ENCODE measurements around the gene ABTB2.

ABTB2 gene

DNA sequence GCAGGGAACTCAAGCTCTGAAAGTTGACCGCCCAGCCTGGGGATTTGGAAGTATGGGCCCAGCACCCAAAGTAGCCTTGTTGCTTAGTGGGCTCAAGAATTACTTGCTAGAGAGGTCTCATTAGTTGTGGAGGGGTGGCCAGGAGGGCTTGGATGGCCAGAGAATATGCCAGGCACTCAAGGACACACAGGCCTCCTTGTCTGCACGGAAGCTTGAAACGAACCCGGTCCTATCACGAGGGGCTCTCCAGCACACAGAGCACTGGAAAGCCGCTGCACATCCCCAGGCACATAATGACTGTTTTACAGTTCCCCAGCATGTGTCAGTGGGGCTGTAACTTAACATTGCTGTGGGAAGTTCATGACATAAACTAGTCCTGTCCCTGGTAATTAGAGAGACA, 196.4 kb downstream of the ABTB2 start:
- no peak for DNase-seq

DNA sequence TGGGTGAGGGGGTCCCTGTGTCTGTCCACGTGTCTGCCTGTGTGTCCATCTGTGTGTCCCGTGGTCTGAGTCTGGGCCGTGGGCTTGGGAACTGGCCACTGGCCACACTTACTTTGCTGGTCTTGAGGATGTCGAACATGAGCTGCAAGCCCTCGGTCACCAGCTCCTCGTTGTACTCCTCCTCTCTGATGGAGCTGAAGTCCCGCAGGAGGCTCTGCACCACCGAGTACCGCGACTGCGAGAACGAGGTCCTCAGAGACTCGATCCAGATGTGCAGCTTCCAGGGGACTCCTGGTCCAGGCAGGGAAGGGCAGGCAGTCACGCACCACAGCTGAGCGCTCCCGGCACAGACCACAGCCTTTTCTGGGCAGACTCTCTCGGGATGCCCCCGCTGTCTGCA, 197.0 kb downstream of the ABTB2 start:
- no peak for DNase-seq

DNA sequence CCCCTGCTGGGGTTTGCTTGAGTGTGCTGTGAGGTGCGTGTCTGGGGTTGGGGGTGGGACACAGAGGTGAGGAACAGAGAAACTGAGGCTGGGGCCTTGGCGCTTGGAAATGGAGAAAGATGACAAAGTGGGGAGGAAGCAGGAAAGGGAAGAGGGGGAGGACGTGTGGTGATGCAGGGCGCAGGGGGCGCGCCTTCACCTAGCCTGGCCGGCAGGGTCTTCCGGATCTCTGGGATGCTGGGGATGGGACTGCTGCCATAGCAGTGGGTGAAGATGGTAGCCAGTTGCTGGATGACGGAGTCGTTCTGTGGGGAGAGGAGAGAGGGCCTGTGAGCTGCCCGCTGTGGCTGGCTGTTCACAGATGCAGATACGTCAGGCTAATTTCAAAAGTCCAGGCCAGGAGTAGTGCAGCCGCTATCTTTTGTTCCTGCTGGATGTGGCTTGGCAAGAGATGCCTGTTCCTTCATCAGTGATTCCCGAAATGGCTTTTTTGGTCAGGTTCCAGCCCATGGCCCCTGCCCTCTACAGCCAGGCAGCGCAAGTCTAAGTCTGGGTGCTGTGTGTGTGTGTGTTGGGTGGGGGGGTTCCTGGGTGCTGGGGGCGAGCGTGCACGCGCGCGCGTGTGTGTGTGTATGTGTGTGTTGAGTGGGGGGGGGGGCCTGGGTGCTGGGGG, 197.6 kb downstream of the ABTB2 start:
- DNase-seq: no peak

DNA sequence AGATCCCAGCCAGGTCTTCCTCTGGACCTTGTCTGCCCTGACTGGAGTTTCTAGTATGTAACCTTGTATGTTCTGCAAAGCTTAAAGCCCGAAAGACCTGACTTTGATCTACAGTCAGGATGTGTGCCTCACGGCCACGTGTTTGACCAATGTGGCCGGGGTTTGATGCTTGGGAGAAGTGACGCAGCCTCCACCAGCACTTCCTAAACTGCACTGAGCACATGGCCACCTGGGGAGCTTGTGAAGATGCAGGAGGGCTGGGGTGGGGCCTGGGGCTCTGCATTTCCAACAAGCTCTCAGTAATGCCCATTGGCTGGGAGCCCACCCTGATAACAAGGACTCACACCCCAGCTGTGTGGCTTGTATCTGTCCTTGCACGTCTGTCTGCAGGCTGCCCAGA, 199.1 kb downstream of the ABTB2 start:
- no peak for DNase-seq

DNA sequence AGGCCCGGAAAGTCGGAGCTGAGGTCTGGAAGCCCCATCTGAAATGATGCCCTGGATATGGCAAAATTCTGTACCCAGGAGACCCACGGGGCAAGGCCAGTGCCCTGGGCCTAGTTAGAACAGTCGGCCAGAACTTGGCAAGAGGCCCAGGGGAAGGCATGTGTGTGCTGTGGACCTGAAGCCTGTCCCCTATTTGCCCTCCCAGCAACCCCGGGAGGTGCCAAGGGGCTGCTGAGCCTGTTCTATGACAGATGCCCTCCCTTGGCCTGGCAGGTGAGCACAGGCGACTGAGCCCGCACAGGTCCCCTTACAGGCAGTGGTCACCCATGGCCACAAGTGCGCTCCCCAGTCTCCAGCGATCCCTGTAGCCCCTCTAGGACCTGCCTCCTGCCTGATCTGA, 200.6 kb downstream of the ABTB2 start:
- DNase-seq: no peak

DNA sequence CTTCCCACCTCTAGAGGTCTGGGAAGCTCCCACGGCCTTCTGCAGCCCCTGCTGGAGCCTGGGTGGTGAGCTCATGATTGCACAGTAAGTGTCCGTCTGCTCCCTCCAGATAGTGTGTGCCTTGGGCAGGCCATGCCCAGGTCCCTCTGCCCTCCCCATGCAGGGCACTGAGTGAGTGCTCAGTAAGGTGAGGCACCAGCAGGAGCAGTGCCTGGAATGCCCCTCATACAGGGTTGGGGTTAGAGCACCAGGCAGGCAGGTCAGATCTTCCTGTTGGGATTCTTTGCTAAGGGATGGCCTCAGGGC, 202.1 kb downstream of the ABTB2 start:
- no peak for DNase-seq

DNA sequence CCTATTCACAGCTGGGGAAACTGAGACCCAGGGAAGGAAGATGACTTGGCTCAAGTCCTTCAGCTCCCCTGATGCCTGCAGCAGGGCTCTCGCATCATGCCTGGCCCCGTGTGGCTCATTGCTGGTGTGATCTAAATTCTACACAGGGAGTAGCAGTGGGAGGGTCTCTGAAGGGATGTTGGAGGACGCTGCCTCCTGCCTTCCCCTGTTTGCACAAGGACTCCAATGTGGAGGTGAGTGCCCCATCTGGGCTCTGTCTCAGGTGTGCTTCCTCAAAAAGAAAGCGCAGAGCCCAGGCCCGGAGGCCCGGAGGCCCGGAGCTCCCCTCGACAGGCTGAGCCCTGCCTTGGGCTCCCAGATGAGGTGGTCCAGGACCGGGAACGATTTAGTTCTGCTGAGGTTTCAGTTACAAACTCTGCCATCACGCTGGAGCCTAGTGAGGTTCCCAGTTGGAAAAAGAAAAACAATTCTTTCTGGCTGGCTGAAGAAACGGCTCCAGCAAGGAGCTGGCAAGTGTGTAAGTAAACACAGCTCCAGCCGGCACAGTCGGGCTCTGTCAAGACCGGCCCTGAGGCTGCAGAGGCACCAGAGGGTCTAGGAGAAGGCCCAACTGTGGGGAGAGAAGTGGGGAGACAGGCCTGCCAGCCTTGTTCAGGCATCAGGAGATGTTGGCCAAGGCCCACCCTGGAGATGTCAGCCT, 202.6 kb downstream of the ABTB2 start:
- no peak for DNase-seq

DNA sequence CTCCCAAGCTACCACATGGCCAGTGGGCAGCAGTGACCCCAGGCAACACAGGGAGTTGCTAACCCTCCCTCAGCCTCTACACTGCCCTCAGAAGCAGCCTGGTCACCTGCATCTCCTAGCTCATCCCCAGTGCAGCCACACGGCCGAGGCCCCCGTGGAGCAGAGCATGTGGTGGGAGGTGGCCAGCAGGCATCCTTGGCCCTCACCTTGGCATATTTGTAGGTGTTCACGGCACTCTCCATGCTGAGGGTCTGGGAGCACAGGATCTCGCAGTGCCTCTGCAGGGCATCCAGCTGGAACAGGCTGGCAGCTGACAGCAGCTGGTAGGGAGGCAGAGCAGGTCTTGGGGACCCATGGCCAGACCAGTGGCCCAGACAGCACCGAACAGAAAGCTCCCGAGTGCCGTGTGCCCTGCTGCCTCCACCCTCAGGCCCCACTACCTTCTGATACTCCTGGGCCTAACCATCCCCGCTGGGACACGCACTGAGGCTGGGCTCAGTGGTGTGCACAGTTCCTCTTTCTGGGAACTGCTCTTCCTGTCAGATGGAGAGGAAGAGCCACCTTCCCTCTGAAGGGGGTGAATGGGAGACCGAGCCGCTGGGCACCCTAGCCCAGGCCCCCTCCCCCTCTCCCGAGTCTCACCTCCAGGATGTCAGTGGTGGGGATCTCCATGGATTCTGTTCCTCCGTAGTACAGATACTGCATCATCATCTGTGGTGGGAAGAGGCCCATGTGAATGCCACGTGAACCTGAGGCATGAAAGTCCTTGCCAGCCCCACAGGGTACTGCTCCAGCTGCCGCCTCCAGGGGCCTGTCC, 203.5 kb downstream of the ABTB2 start:
- no peak for DNase-seq

DNA sequence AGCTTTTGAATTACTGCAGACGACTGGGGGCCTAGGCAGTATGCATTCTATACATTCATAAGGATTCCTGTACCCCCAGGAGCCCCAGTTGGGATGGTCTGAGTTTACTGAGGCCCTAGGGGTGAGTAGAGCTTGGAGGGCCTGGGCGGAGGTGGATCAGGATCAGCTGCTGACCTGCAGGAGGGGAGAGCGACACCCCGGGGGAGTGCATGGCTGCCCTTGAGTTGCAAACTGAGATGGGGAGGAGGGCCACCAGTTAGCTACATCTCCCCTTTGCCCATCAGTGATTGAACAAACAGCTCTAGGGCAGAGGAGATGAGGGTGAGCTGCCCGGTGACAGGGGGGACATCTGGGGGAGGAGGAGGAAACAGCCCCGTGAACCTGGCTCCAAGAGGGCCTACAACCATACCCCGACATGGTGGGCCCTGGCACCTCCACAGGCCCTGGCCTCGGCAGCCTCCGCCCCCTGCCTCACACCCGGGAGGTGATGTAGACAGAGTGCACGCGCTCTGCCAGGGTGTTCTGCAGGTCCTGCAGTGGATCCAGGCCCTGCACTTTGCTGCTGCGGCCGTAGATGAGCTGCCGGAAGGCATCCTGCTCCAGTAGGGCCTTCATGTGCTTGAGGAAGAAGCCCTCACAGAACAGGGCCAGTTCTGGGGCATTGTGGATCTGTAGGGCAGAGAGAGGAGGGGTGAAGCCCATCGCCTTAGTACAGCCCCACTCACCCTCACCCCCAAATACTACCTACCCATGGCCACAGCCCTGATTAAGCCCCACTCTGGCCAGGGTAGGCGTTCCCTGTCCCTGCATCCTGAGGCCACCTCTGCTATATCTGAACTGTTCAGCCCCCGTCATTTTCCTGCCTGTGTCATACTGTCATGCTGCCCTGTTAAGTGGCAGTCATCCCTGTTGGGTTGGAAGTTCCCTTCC, 205.6 kb downstream of the ABTB2 start:
- no peak for DNase-seq

DNA sequence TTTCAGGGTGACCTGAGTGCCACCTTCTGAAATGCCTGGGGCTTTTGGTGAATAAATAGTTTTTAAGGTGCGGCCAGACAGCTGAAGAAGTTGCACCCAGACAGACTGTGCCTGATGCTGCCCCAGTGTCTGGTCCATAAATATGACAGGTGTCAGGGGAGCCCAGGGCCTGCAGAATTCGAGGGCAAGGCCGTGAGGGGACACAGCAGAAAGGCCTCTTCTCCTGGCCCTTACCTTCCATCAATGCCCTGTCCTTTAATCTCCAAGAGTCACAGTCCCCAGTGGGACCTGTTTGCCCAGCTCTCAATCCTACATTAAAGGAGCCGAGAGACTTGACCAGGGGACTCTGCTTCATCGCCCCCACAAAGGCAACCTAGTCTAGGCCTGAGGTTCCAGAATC, 206.6 kb downstream of the ABTB2 start:
- no peak for DNase-seq

DNA sequence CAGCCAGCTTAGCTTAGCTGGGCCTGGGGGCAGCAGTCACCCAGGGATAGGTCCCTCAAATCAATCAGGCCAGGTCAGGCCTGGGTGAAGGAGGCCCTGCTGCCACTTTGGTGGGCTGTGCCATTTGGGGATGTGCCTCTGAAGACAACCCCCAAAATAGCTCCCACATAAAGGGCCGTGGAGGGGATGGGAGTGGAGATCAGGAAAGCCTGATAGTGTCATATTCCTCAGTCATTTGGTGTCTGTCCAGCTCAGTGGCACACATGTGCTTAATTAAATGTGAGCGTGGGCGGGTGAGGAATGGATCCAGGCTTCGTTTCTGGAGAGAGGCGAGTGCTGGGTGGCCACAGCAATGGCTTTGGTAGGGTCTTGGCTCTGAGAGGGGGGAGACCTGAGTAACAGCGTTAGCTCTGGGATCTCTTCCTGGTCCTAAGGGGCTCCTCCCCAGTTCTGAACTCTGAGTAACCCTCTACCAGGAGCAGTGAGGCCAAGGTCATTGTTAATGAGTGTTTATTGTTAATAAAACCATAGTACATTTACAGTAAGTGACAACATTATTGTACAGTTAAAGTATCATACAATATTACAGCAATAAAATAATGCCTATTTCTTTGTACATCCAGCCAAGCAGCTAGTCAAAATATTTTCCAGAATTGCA, 207.2 kb downstream of the ABTB2 start:
- no peak for DNase-seq

DNA sequence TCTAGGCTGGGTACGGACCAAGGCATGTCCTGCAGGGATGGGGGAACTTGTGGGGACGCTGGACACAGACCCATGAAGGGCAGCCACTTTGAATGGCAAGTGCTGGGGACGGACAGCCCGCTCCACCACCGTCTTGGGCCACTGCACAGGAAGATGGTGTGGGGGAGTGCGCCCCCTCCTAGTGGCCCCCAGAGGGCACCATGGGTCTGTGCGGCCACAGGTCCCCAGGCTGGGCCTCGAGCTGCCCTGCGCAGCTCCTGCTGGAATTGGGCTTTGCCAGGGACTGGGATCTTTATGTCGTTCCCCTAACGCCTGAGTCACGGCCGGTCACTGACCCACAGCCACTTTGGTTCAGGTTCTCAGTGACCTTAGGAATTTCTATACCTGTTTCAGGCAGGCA, 208.0 kb downstream of the ABTB2 start:
- DNase-seq: no peak

DNA sequence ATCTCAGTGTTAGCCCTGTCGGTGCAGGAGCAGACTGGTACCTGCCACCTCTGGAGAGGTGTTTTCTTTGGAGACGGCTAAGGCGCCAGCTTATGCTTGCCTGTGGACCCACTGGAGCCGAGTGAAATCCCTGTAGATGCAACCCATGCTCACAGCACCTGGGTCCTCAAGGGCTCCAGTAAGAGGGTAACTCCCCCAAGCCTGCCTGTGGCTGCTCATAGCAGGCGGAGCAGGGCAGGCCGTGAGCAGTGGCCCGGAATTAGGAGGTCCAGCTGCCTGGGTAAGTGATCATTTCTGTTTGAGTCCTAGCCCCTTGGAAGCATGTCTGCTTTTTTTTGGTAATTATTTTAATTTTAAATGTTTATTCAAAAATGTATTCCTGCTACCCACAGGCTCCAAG, 208.5 kb downstream of the ABTB2 start:
- no peak for DNase-seq

DNA sequence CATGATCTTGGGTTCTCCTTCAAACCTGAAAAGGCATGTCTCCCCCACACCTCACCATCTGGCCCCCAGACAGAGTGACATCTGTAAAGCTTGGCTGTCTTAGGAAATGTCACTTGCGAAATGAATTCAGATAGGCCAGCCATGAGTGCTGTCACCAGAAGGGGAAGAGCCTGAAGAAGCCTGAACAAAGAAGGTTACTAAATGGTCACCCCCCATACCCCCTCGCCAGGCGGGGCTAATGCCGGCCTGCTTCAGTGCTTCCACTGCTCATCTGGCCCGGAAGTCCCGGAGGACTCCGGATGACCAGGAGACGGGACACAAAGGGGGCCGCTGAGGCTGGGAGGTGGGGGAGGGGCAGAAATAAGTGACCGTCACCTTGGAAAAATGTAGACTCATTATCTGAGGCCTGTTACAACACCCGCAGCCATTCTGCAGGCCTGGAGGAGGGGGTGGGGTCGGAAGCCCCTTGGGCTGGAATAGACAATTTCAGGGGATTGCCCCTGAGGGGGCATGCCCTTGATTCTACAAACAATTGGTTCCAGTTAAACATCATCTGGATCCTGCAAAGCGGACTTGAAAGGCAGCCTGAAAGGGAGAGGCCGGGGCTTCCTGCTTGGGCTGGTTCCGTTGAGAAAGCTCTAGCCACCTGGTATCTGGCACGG, 209.2 kb downstream of the ABTB2 start:
- no peak for DNase-seq

DNA sequence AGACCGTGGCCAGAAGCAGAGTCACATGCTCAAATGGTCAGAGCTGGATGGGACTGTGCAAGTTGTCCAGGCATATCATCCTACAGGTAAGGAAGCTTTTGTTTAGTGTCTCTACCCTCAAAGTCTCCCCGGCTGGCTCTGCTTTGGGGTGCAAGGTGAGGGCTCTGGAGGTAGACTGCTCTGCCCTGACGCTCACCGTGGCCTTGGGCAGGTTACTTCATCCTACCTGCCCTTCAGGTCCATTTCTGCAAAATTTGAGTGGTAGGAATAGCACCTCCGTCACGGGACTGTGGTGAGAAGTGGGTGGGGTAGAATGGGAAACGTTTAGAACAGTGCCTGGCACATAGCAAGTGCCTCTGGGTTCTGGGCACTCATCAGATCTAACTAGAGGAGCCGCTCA, 210.2 kb downstream of the ABTB2 start:
- no peak for DNase-seq

DNA sequence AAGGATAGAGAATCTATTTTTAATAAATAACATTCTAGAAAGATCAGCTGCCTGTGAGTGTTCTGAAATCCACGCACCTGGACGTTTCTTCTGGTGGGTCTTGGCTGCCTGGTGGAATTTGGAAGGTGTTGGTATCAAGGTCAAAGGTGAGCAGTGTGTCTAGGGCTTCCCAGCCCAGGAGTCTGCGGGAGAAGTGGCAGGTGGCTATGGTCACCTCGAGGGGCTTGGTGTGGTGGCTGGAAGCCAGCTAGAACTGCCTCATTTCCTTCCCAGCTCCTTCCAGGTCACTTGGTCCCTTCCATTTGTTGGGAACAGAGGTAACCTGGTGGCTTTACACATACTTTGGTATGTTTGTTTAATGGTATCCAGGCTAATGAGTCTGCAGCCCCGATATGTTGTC, 210.9 kb downstream of the ABTB2 start:
- no peak for DNase-seq

DNA sequence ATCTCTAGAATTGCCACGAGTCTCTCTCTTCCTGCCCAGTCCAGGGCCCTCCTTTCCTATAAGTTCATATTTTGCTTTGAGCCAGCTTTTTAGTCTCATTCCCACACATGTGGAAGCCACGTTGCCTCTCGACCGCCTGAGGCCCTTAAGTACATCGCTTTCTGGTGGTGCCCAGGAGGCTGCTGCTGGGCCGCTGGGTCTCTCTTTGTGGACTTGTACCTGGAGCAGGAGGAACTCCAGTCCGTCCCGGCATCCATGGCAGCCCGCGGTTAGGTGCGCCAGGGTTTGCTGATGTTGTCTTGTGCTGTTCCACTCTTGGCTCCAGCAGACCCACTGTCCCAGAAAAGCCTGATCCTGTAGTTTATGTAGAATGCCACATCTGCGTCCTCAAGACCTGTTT, 211.4 kb downstream of the ABTB2 start:
- DNase-seq: no peak

DNA sequence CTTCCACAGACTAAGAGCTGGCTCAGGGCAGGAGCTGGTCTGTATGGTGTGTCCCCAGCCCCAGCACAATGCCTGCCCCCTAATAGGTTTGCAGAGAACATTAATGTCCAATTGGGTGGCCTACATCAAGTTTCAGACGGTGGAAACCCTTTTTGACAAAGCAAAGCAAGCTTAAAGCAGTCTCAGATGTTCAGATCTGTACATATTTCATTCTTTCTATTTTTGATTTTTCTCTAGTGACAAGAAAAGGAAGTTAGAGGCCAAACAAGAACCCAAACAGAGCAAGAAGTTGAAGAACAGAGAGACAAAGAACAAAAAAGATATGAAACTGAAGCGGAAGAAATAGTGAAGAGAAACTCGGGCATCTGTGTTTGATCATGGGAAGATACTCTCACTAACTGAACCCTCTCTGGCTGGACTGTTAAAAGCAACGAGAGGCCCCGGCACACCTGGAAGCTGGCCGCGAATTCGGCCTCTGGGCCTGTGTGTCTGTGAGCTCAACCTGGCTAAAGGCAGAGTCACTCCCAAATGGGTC, 211.9 kb downstream of the ABTB2 start:
- DNase-seq: no peak

DNA sequence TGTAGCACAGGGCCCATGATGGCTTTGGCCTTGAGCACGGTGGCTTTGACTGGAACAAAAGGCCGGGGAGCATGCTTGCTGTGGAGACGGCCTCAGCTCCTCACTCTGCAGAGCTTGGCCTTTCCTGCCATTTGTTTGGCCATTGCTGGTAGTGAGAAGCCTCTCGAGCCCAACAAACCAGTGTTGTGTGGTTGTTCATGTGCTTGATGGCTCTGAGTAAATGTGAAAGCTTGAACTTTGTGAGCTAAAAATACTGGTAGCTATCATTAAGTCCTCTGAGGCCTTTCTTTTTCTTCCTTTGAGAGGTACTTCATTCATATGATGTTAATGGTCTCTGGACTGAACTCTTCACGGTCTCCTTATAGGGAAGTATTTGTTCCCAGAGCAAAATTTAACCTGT, 212.7 kb downstream of the ABTB2 start:
- no peak for DNase-seq

DNA sequence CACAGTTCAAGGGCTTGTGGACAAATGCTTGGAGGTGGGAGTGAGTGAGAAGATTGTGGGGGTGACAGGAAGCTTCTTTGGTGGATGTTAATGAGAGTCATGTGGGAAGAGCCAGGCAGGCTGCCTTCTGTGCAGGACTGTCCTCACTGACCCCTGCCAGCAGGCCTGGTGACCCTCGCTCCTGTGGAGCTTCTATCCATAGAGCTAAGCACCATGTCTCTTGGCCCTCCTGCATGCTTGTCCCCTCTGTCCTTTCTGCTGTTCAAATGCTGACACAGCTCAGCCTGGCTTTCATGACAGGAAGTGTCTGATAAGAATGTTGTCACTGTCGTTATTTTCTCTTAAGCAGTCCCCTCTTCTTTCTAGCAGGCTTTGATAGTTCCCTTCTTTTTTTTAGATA, 214.8 kb downstream of the ABTB2 start:
- no peak for DNase-seq

DNA sequence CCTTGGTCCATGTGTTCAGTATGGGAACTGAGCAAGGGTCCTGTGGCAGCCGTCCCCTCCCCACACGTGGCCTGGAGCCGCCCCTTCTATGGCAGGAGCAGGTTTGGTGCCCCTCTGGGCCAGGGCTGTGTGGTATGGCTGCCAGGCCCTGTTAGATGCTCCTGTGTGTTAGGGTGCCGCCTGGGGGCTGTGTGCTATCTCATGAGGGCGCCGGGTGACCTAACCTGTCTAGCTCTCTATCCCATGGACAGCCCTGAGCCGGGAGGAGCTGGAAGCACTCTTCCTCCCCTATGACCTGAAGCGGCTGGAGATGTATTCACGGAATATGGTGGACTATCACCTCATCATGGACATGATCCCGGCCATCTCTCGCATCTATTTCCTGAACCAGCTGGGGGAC, 217.7 kb downstream of the ABTB2 start:
- no peak for DNase-seq

DNA sequence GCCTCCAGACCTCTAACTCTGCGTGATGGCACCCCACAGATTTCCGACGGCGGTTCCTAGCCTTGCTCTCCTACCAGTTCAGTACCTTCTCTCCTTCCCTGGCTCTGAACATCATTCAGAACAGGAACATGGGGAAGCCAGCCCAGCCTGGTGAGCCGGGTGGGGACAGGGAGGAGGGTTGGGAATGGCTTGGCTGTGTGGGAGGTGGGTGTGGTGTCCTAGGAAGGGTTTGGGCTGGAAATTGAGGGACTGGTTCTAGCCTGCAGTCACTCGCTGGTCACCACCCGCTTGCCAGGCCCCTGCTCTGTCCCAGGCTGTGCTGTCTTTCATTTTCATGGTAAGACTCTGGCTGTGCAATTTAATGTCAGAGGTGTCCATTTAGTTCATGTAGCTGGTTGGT, 218.5 kb downstream of the ABTB2 start:
- no peak for DNase-seq

Data from stimulated activated CD4-positive, alpha-beta T cell treated with anti-CD3 and anti-CD28 coated beads, Interleukin-12 subunit alpha, Interleukin-12 subunit beta, amount 100 ng/mL, for 4 hours (primary cell).